ENCODE results near the gene NDUFA7. TPM values are rescaled to one million over a fixed set of nuclear protein-coding genes. Genes with fewer than 3 reads are reported as not detected.

Gene NDUFA7
- total and polyA plus RNA-seq, 2 donors from 2014 or later, result 51.2 to 304 TPM

GRCh38 chr19:8363803-8364771 is 42.9 kb upstream of the NDUFA7 start, which contains the start of gene ANGPTL4:
Gene ANGPTL4, plus strand, starts transcription at chr19:8364155. Its CDS starts 167 bp downstream, at chr19:8364322.
- Histone ChIP-seq H3K27ac (ENCODE audit: low read depth in 2 of 2, low read length in 2 of 2) (peak within 1 kb of the TSS in 1 of 2 donors; percentile 32), H3K27me3 (ENCODE audit: control insufficient read depth, insufficient read depth, low read length) (peaks cover 3% of the 10 kb centered on the region), H3K4me1 (ENCODE audit: control insufficient read depth in 2 of 3, insufficient read depth in 2 of 3, low read depth in 1 of 3, low read length in 3 of 3) (peaks cover 0 to 25% (median 9%) of the 10 kb centered on the region in 3 donors), H3K9ac (ENCODE audit: low read length in 3 of 3) (peak within 1 kb of the TSS in 2 of 3 donors; percentile 10 to 55), H3K4me3 (ENCODE audit: low read length in 3 of 3) (peak within 1 kb of the TSS; percentile 26 to 59 (median 53)), H3K36me3 (ENCODE audit: control insufficient read depth in 2 of 3, insufficient read depth in 3 of 3, low read length in 3 of 3) (no peaks in the 10 kb centered on the region), H3K9me3 (ENCODE audit: control insufficient read depth in 2 of 3, insufficient read depth in 1 of 3, low read length in 3 of 3) (no peaks in the 10 kb centered on the region)
- FAIRE-seq (no peak), DNase-seq (peak; percentile 59 to 83 (median 70))
- TF ChIP-seq, protein P1, sequence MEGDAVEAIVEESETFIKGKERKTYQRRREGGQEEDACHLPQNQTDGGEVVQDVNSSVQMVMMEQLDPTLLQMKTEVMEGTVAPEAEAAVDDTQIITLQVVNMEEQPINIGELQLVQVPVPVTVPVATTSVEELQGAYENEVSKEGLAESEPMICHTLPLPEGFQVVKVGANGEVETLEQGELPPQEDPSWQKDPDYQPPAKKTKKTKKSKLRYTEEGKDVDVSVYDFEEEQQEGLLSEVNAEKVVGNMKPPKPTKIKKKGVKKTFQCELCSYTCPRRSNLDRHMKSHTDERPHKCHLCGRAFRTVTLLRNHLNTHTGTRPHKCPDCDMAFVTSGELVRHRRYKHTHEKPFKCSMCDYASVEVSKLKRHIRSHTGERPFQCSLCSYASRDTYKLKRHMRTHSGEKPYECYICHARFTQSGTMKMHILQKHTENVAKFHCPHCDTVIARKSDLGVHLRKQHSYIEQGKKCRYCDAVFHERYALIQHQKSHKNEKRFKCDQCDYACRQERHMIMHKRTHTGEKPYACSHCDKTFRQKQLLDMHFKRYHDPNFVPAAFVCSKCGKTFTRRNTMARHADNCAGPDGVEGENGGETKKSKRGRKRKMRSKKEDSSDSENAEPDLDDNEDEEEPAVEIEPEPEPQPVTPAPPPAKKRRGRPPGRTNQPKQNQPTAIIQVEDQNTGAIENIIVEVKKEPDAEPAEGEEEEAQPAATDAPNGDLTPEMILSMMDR (IDR thresholded peaks at IDR 0.05; ENCODE audit: borderline replicate concordance, extremely low read depth, insufficient read depth), result no peak
- intact Hi-C loops (cut with DNase I), result no loop called here

GRCh38 chr19:8361921-8362793 is 41.0 kb upstream of the NDUFA7 start:
- Histone ChIP-seq H3K27me3 (ENCODE audit: control insufficient read depth, insufficient read depth, low read length) (peaks cover 3% of the 10 kb centered on the region), H3K4me1 (ENCODE audit: control insufficient read depth in 2 of 3, insufficient read depth in 2 of 3, low read depth in 1 of 3, low read length in 3 of 3) (peaks cover 0 to 19% (median 9%) of the 10 kb centered on the region in 3 donors), H3K4me3 (ENCODE audit: low read length in 3 of 3) (no peak overlapping the region), H3K36me3 (ENCODE audit: control insufficient read depth in 2 of 3, insufficient read depth in 3 of 3, low read length in 3 of 3) (no peaks in the 10 kb centered on the region), H3K9ac (ENCODE audit: low read length in 3 of 3) (no peak overlapping the region), H3K27ac (ENCODE audit: low read depth in 2 of 2, low read length in 2 of 2) (peak overlapping the region; percentile 64 to 88), H3K9me3 (ENCODE audit: control insufficient read depth in 2 of 3, insufficient read depth in 1 of 3, low read length in 3 of 3) (no peaks in the 10 kb centered on the region)
- peak; percentile 91 for FAIRE-seq
- DNase-seq, result peak; percentile 65 to 96 (median 82)
- intact Hi-C loops (cut with DNase I), result no loop called here
- TF ChIP-seq, protein P1 (IDR thresholded peaks at IDR 0.05; ENCODE audit: borderline replicate concordance, extremely low read depth, insufficient read depth), result no peak

GRCh38 chr19:8360196-8360595 is 39.0 kb upstream of the NDUFA7 start:
- intact Hi-C loops (cut with DNase I), result no loop called here
- Histone ChIP-seq H3K4me1 (ENCODE audit: control insufficient read depth in 2 of 3, insufficient read depth in 2 of 3, low read depth in 1 of 3, low read length in 3 of 3) (peaks cover 0 to 13% (median 6%) of the 10 kb centered on the region in 3 donors), H3K27me3 (ENCODE audit: control insufficient read depth, insufficient read depth, low read length) (peaks cover 3% of the 10 kb centered on the region), H3K36me3 (ENCODE audit: control insufficient read depth in 2 of 3, insufficient read depth in 3 of 3, low read length in 3 of 3) (no peaks in the 10 kb centered on the region), H3K9ac (ENCODE audit: low read length in 3 of 3) (no peak overlapping the region), H3K9me3 (ENCODE audit: control insufficient read depth in 2 of 3, insufficient read depth in 1 of 3, low read length in 3 of 3) (peaks cover 0 to 3% (median 0%) of the 10 kb centered on the region in 3 donors), H3K27ac (ENCODE audit: low read depth in 2 of 2, low read length in 2 of 2) (no peak overlapping the region), H3K4me3 (ENCODE audit: low read length in 3 of 3) (no peak overlapping the region)
- DNase-seq (no peak), FAIRE-seq (no peak)
- TF ChIP-seq, protein P1 (IDR thresholded peaks at IDR 0.05; ENCODE audit: borderline replicate concordance, extremely low read depth, insufficient read depth), result no peak
